HEK293T (cell line): ENCODE data around the gene APMAP.

ENCODE experiments used
- CTCF ChIA-PET: fragments of 350-600 bp; formaldehyde crosslinking; extraction: SDS; loops from one replicate; lab custom pipeline; 2021; ENCODE audit warnings: antibody characterized with exemption, inconsistent platforms; lab: Yijun Ruan, JAX
- POLR2A ChIA-PET: fragments of 350-600 bp; formaldehyde crosslinking; extraction: SDS; loops from one replicate; lab custom pipeline; 2020; ENCODE audit warnings: antibody characterized with exemption, inconsistent platforms; lab: Yijun Ruan, JAX
- DNase-seq: peaks from one replicate; pipeline ENCODE4 v3.0.0; 2012; ENCODE audit warnings: mixed read lengths; ENCODE audit errors: extremely low spot score
- ARNT ChIP-seq: fragments of 450-650 bp; IDR thresholded peaks from 2 replicates; pipeline ENCODE4 v1.6.1; 2017; ENCODE audit warnings: mild to moderate bottlenecking
- BHLHE40 ChIP-seq: fragments of 450-650 bp; IDR thresholded peaks from 2 replicates; pipeline ENCODE4 v1.6.1; 2016; ENCODE audit warnings: mild to moderate bottlenecking, moderate library complexity, borderline replicate concordance
- CTBP1 ChIP-seq: fragments of 450-650 bp; IDR thresholded peaks from 2 replicates; pipeline ENCODE4 v1.6.1; 2016; ENCODE audit warnings: borderline replicate concordance
- ELF4 ChIP-seq: fragments of 450-650 bp; IDR thresholded peaks from 2 replicates; pipeline ENCODE4 v1.6.1; 2017; ENCODE audit warnings: antibody characterized with exemption
- FOXA1 ChIP-seq: fragments of 450-650 bp; IDR thresholded peaks from 2 replicates; pipeline ENCODE4 v1.6.1; 2016; ENCODE audit warnings: mild to moderate bottlenecking
- FOXK2 ChIP-seq: fragments of 450-650 bp; IDR thresholded peaks from 2 replicates; pipeline ENCODE4 v1.6.1; 2016; ENCODE audit warnings: mild to moderate bottlenecking
- FOXM1 ChIP-seq: fragments of 450-650 bp; IDR thresholded peaks from 2 replicates; pipeline ENCODE4 v1.6.1; 2017; ENCODE audit warnings: mild to moderate bottlenecking, borderline replicate concordance
- HDGF ChIP-seq: fragments of 450-650 bp; IDR thresholded peaks from 2 replicates; pipeline ENCODE4 v1.6.1; 2017; ENCODE audit warnings: antibody characterized with exemption, borderline replicate concordance
- L3MBTL2 ChIP-seq: fragments of 450-650 bp; conservative IDR thresholded peaks from 2 replicates; pipeline ENCODE4 v1.6.1; 2016; ENCODE audit warnings: mild to moderate bottlenecking
- LEF1 ChIP-seq: fragments of 450-650 bp; IDR thresholded peaks from 2 replicates; pipeline ENCODE4 v1.6.1; 2017; ENCODE audit warnings: mild to moderate bottlenecking, borderline replicate concordance
- NFRKB ChIP-seq: fragments of 450-650 bp; IDR thresholded peaks from 2 replicates; pipeline ENCODE4 v1.6.1; 2016; ENCODE audit warnings: mild to moderate bottlenecking, moderate library complexity
- PKNOX1 ChIP-seq: fragments of 450-650 bp; IDR thresholded peaks from 2 replicates; pipeline ENCODE4 v1.6.1; 2016
- SP1 ChIP-seq: fragments of 450-650 bp; IDR thresholded peaks from 2 replicates; pipeline ENCODE4 v1.6.1; 2017
- SUZ12 ChIP-seq: fragments of 450-650 bp; IDR thresholded peaks from 2 replicates; pipeline ENCODE4 v1.6.1; 2016; ENCODE audit warnings: mild to moderate bottlenecking
- TARDBP ChIP-seq: fragments of 450-650 bp; IDR thresholded peaks from 2 replicates; pipeline ENCODE4 v1.6.1; 2016
- ZNF384 ChIP-seq: fragments of 450-650 bp; IDR thresholded peaks from 2 replicates; pipeline ENCODE4 v1.6.1; 2016

Gene APMAP

GRCh38 chr20:24943196-24943595 lies 49.4 kb downstream of the APMAP start:
- DNase-seq, result no peak
- CTCF ChIA-PET, result no interaction called here
- POLR2A ChIA-PET, result no interaction called here
- TF ChIP-seq NFRKB (no peak), L3MBTL2 (no peak), ELF4 (no peak), LEF1 (no peak), BHLHE40 (no peak), FOXA1 (no peak), FOXM1 (no peak), FOXK2 (no peak), SP1 (no peak), HDGF (no peak), ARNT (no peak), PKNOX1 (no peak), CTBP1 (no peak), SUZ12 (no peak), ZNF384 (no peak), TARDBP (no peak)

- ChIA-PET POLR2A (no interaction called here), CTCF (no interaction called here)
- no peak for DNase-seq
- TF ChIP-seq FOXM1, result no peak
- TF ChIP-seq ELF4, result no peak
- no peak for TF ChIP-seq HDGF
- no peak for TF ChIP-seq LEF1
- TF ChIP-seq CTBP1, result no peak
- TF ChIP-seq SP1, result no peak
- no peak for TF ChIP-seq PKNOX1
- no peak for TF ChIP-seq FOXA1
- no peak for TF ChIP-seq FOXK2
- no peak for TF ChIP-seq NFRKB
- TF ChIP-seq L3MBTL2, result no peak
- TF ChIP-seq TARDBP, result no peak
- TF ChIP-seq ARNT, result no peak
- no peak for TF ChIP-seq BHLHE40
- TF ChIP-seq SUZ12, result no peak
- TF ChIP-seq ZNF384, result no peak
Measured at GRCh38 chr20:24942679-24943078, 49.9 kb downstream of the APMAP start.

- CTCF ChIA-PET, result no interaction called here
- TF ChIP-seq ARNT (no peak), SUZ12 (no peak), NFRKB (no peak)
- no peak for DNase-seq
- POLR2A ChIA-PET, result no interaction called here
Measured at GRCh38 chr20:24939036-24939435, 53.5 kb downstream of the APMAP start.

GRCh38 chr20:24938498-24938897 lies 54.1 kb downstream of the APMAP start:
- POLR2A ChIA-PET, result no interaction called here
- CTCF ChIA-PET, result no interaction called here
- TF ChIP-seq FOXA1 (no peak), ZNF384 (no peak), BHLHE40 (no peak), PKNOX1 (no peak), SUZ12 (no peak), FOXM1 (no peak), L3MBTL2 (no peak), CTBP1 (no peak), ELF4 (no peak), FOXK2 (no peak), NFRKB (no peak), LEF1 (no peak), ARNT (no peak), HDGF (no peak), TARDBP (no peak), SP1 (no peak)
- no peak for DNase-seq

GRCh38 chr20:24937579-24937978 lies 55.0 kb downstream of the APMAP start:
- TF ChIP-seq FOXK2 (no peak), FOXM1 (no peak), L3MBTL2 (no peak), FOXA1 (no peak), HDGF (no peak), NFRKB (no peak), ARNT (no peak), SP1 (no peak), BHLHE40 (no peak), PKNOX1 (no peak), ELF4 (no peak), CTBP1 (no peak), ZNF384 (no peak), TARDBP (no peak), LEF1 (no peak), SUZ12 (no peak)
- no peak for DNase-seq
- ChIA-PET POLR2A (no interaction called here), CTCF (no interaction called here)
